Measurements from ENCODE around the gene TBC1D8B. TPM values are rescaled to one million over a fixed set of nuclear protein-coding genes. Genes with fewer than 3 reads are reported as not detected.

TBC1D8B gene
- total and polyA plus RNA-seq, 2 experiments from 2014 or later = 6.4 to 14.6 TPM

DNA sequence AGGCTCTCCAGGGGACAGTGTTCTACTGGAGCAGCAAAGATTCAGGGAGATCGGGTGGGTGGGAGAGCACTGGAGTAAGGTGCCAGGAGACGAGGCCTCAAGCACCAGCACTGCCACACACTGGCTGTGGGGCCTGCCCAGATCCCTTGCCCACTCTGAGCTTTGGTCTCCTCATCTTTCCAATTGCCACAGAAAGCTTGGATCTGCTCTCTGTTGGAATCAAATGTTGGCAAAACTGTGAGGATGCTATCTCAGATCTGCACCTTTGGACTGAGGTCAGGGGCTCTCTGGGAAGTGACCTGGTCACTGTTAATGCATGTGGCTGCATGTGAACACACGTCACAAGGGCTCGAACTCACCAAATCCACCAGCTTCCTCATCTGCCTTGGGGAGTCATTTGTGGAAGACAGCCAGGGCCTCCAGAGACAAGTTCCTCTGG, 99.3 kb downstream of the TBC1D8B start:
- Histone ChIP-seq H3K4me1 (ENCODE audit: insufficient read depth) (no peaks in the 10 kb centered on the region), H3K9me3 (ENCODE audit: low read depth) (no peaks in the 10 kb centered on the region), H3K27me3 (no peaks in the 10 kb centered on the region), H4K20me1 (ENCODE audit: insufficient read depth, poor library complexity, severe bottlenecking) (no peaks in the 10 kb centered on the region), H3K9me2 (replicated peaks; ENCODE audit: insufficient read depth) (no peaks in the 10 kb centered on the region), H3K4me2 (no peak overlapping the region), H3K4me3 (no peak overlapping the region), H3K27ac (no peak overlapping the region), H2AFZ (no peak overlapping the region), H3K36me3 (replicated peaks; ENCODE audit: insufficient read depth, low read depth) (no peaks in the 10 kb centered on the region), H3K79me2 (no peaks in the 10 kb centered on the region)
- no peak for TF ChIP-seq EZH2phosphoT487 (IDR thresholded peaks at IDR 0.05; ENCODE audit: low read depth, severe bottlenecking, unreplicated experiment)
- no peak for TF ChIP-seq EZH2 (IDR thresholded peaks at IDR 0.05; ENCODE audit: borderline replicate concordance)
- TF ChIP-seq, protein P1, sequence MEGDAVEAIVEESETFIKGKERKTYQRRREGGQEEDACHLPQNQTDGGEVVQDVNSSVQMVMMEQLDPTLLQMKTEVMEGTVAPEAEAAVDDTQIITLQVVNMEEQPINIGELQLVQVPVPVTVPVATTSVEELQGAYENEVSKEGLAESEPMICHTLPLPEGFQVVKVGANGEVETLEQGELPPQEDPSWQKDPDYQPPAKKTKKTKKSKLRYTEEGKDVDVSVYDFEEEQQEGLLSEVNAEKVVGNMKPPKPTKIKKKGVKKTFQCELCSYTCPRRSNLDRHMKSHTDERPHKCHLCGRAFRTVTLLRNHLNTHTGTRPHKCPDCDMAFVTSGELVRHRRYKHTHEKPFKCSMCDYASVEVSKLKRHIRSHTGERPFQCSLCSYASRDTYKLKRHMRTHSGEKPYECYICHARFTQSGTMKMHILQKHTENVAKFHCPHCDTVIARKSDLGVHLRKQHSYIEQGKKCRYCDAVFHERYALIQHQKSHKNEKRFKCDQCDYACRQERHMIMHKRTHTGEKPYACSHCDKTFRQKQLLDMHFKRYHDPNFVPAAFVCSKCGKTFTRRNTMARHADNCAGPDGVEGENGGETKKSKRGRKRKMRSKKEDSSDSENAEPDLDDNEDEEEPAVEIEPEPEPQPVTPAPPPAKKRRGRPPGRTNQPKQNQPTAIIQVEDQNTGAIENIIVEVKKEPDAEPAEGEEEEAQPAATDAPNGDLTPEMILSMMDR (IDR thresholded peaks at IDR 0.05; ENCODE audit: poor library complexity) = no peak
- 69% methylated on average over 4 of the region's 4 CpGs for WGBS (ENCODE audit: low lambda C conversion rate, missing lambda C conversion rate)
- no peak for DNase-seq (ENCODE audit: low spot score)

DNA sequence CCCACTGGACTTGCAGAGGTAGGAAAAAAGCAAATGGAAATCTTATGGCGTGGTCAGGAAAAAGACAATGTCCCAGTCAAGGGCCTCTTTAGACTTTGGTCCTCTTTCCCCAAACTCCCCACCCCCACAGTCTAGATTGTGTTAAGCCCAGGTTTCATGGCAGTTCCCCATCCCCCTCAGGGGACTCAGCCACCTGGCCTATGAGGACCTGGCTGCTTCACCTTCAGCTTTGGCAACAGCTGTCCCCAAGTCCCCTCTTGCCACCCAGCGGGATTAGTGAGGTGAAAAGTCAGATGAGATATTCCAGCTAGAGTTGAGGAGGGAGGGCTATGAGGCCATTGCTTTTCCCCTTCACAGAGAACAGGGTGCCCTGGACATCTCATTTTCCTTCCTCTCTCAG, 100.2 kb downstream of the TBC1D8B start:
- H3K36me3 ChIP-seq (replicated peaks; ENCODE audit: insufficient read depth, low read depth) = no peaks in the 10 kb centered on the region
- no peak overlapping the region for H3K4me3 ChIP-seq
- 65% methylated on average over 2 of the region's 2 CpGs for WGBS (ENCODE audit: low lambda C conversion rate, missing lambda C conversion rate)
- TF ChIP-seq EZH2 (IDR thresholded peaks at IDR 0.05; ENCODE audit: borderline replicate concordance) (no peak), EZH2phosphoT487 (IDR thresholded peaks at IDR 0.05; ENCODE audit: low read depth, severe bottlenecking, unreplicated experiment) (no peak)
- H3K4me1 ChIP-seq (ENCODE audit: insufficient read depth) = no peaks in the 10 kb centered on the region
- no peaks in the 10 kb centered on the region for H3K27me3 ChIP-seq
- DNase-seq (ENCODE audit: low spot score) = peak; percentile 43
- no peaks in the 10 kb centered on the region for H4K20me1 ChIP-seq (ENCODE audit: insufficient read depth, poor library complexity, severe bottlenecking)
- peak overlapping the region; percentile 48 for H3K27ac ChIP-seq
- no peak overlapping the region for H3K4me2 ChIP-seq
- no peaks in the 10 kb centered on the region for H3K9me3 ChIP-seq (ENCODE audit: low read depth)
- H3K79me2 ChIP-seq = no peaks in the 10 kb centered on the region
- no peak overlapping the region for H2AFZ ChIP-seq
- H3K9me2 ChIP-seq (replicated peaks; ENCODE audit: insufficient read depth) = no peaks in the 10 kb centered on the region

DNA sequence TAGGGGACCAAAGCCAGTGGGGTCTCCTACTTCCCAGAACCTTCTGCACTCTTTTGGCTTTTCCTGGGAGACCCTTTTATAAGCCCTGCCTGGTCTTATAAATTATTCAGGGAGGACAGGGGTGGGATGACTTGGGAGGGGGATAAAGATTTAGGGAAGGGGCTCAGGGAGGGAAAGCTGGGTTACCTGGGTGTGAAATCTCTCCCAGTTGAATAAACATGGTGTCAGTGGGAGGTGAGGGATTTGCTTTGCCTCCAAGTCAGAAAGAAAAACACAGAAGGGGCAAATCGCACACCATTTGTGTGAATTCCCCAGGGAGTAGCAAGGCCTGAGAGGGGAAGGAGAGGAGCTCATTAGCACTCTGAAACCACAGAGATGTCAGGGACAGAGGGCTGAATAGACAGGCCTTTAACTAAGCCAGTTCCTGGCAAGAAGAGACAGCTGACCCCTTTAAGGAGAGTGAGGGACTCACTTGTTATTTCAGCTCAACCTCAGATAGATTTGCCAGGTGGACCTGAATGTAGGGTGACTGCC, 100.9 kb downstream of the TBC1D8B start, which contains the start of gene RIPPLY1:
Gene RIPPLY1 (minus strand): TSS at position 51 of the 534 bp plus-strand sequence. CDS start 54 bp downstream, outside the sequence.
- no peaks in the 10 kb centered on the region for H3K4me1 ChIP-seq (ENCODE audit: insufficient read depth)
- no peak within 1 kb of the TSS for H3K4me3 ChIP-seq
- H3K9me2 ChIP-seq (replicated peaks; ENCODE audit: insufficient read depth) = no peaks in the 10 kb centered on the region
- H3K36me3 ChIP-seq (replicated peaks; ENCODE audit: insufficient read depth, low read depth) = no peaks in the 10 kb centered on the region
- H3K79me2 ChIP-seq = no peaks in the 10 kb centered on the region
- H4K20me1 ChIP-seq (ENCODE audit: insufficient read depth, poor library complexity, severe bottlenecking) = no peaks in the 10 kb centered on the region
- peak within 1 kb of the TSS; percentile 48 for H3K27ac ChIP-seq
- no peak for DNase-seq (ENCODE audit: low spot score)
- TF ChIP-seq EZH2 (IDR thresholded peaks at IDR 0.05; ENCODE audit: borderline replicate concordance) = no peak
- TF ChIP-seq, protein P1 (IDR thresholded peaks at IDR 0.05; ENCODE audit: poor library complexity) = no peak
- TF ChIP-seq EZH2phosphoT487 (IDR thresholded peaks at IDR 0.05; ENCODE audit: low read depth, severe bottlenecking, unreplicated experiment) = no peak
- no peaks in the 10 kb centered on the region for H3K27me3 ChIP-seq
- 71% methylated on average over 1 of the region's 1 CpG for WGBS (ENCODE audit: low lambda C conversion rate, missing lambda C conversion rate)
- no peak within 1 kb of the TSS for H2AFZ ChIP-seq
- no peaks in the 10 kb centered on the region for H3K9me3 ChIP-seq (ENCODE audit: low read depth)
- no peak within 1 kb of the TSS for H3K4me2 ChIP-seq

DNA sequence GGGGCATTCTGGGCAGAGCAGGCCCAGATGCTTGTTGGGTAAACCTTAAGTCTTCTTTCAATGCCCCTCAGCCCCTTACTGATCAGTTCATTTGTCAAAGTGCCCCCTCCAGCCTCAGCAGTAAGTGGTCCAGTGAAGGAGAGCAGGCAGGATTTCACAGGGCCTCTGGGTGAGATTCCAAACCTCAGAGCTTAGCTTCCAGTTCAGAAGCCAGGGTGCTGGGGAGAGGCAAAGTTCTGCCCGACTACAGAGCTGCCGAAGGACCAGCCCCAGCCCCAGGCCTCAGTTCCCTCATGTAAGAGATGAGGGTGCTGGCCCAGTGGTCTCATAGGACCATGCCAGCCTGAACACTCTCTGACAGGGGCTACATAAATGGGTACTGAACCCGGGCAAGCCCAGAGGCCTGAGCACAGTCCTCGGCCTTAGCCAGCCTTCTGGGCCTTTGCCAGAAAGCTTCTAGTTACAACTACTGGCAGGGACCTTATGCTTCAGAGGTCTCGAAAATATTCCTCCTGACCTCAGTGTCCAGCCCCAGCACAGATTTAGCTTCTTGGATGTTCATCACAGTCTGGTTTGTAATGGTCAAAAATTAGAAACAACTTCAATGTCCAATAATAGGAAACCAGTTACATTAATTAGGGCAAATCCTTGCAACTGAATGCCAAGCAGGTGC, 101.5 kb downstream of the TBC1D8B start:
- Histone ChIP-seq H3K4me1 (ENCODE audit: insufficient read depth) (no peaks in the 10 kb centered on the region), H3K79me2 (no peaks in the 10 kb centered on the region), H2AFZ (no peak overlapping the region), H3K27ac (no peak overlapping the region), H4K20me1 (ENCODE audit: insufficient read depth, poor library complexity, severe bottlenecking) (no peaks in the 10 kb centered on the region), H3K4me3 (no peak overlapping the region), H3K4me2 (no peak overlapping the region), H3K9me3 (ENCODE audit: low read depth) (no peaks in the 10 kb centered on the region), H3K9me2 (replicated peaks; ENCODE audit: insufficient read depth) (no peaks in the 10 kb centered on the region), H3K36me3 (replicated peaks; ENCODE audit: insufficient read depth, low read depth) (no peaks in the 10 kb centered on the region), H3K27me3 (no peaks in the 10 kb centered on the region)
- 85% methylated on average over 5 of the region's 5 CpGs for WGBS (ENCODE audit: low lambda C conversion rate, missing lambda C conversion rate)
- no peak for DNase-seq (ENCODE audit: low spot score)
- TF ChIP-seq EZH2phosphoT487 (IDR thresholded peaks at IDR 0.05; ENCODE audit: low read depth, severe bottlenecking, unreplicated experiment) = no peak
- TF ChIP-seq, protein P1 (IDR thresholded peaks at IDR 0.05; ENCODE audit: poor library complexity) = no peak
- TF ChIP-seq EZH2 (IDR thresholded peaks at IDR 0.05; ENCODE audit: borderline replicate concordance) = no peak
